Endothelial cell of umbilical vein (primary cell): ENCODE results near the gene PLEKHG3.

ENCODE experiments used
- EZH2 ChIP-seq: IDR thresholded peaks from 2 replicates; pipeline ENCODE4 v1.6.1; 2012; ENCODE audit warnings: borderline replicate concordance, low read depth, mild to moderate bottlenecking, moderate library complexity, low read length, inconsistent platforms; ENCODE audit not compliant: severe bottlenecking
- GATA2 ChIP-seq: IDR thresholded peaks from 2 replicates; pipeline ENCODE4 v1.7.0; 2011; ENCODE audit warnings: low read depth, mild to moderate bottlenecking, moderate library complexity, mixed read lengths, low read length; ENCODE audit not compliant: insufficient read length, insufficient read depth
- POLR2A ChIP-seq: IDR thresholded peaks from 2 replicates; pipeline ENCODE4 v1.6.1; 2012; ENCODE audit warnings: low read depth, mild to moderate bottlenecking, control low read depth, low read length
- POLR2AphosphoS5 ChIP-seq: IDR thresholded peaks from 2 replicates; pipeline ENCODE4 v1.6.1; 2012; ENCODE audit warnings: low read depth, mild to moderate bottlenecking, control low read depth, low read length, moderate library complexity; ENCODE audit not compliant: insufficient read depth
- TF ChIP-seq, protein P1 (sequence below), 2 donors: IDR thresholded peaks; 1 replicate in 1 of 2; 2 replicates in 1 of 2; pipeline ENCODE4 v1.5.1; 2011; ENCODE audit warnings: low read length in 2 of 2, mild to moderate bottlenecking in 2 of 2, moderate library complexity in 2 of 2, control low read depth in 1 of 2, inconsistent platforms in 1 of 2, low read depth in 1 of 2; ENCODE audit not compliant: insufficient read depth in 1 of 2; ENCODE audit errors: extremely low read depth in 1 of 2
- TF ChIP-seq, protein P2 (sequence below): IDR thresholded peaks from 2 replicates; pipeline ENCODE4 v1.6.1; 2011; ENCODE audit not compliant: insufficient read depth, insufficient read length

DNA sequence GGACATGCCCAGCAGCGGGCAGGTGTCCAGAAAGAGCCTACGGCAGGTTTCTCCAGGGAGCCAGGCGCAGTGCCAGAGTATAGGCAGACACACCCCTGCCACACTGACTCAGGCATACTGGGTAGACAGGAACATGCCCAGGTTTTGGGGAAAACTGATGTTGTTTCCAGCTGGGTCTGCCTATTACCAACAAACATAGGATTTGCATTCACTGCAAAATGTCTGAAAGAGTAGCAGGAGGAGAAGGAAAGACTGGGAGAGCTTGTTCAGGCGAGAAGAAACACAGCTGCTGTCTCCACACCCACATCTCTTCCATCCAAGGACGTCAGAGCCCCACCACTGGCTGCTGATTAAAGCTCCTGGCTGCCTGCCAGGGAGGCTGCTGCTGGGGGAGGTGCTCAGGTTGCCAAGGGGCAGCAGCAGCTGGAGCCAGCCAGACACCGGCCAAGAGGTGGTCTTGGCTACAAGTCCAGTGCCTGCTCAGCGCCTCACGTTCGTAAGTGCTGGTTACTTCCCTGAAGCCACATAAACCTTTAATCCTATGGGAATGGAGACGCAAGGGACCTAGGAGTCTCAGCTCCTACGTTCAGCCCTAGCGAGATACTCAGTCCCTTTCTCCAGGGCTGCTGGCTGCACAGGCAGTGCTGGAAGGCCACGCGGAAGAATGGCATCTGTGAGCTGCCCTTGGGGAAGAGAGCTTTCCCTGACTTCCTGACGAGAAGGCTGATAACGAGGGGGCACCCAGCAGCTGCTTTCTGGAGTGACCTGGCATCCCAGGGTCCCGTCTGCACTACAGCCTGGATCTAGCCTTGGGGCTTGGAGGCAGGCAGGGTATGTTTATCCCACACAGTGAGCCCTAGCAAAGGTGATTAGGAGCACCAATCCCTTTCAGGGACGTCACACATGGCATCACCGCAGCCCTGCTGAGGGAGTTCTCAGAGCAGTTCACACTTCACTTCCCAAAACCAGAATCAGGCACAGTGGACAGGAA, 58.1 kb downstream of the PLEKHG3 start:
- TF ChIP-seq, protein P1, sequence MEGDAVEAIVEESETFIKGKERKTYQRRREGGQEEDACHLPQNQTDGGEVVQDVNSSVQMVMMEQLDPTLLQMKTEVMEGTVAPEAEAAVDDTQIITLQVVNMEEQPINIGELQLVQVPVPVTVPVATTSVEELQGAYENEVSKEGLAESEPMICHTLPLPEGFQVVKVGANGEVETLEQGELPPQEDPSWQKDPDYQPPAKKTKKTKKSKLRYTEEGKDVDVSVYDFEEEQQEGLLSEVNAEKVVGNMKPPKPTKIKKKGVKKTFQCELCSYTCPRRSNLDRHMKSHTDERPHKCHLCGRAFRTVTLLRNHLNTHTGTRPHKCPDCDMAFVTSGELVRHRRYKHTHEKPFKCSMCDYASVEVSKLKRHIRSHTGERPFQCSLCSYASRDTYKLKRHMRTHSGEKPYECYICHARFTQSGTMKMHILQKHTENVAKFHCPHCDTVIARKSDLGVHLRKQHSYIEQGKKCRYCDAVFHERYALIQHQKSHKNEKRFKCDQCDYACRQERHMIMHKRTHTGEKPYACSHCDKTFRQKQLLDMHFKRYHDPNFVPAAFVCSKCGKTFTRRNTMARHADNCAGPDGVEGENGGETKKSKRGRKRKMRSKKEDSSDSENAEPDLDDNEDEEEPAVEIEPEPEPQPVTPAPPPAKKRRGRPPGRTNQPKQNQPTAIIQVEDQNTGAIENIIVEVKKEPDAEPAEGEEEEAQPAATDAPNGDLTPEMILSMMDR (IDR thresholded peaks at IDR 0.05; ENCODE audit: extremely low read depth in 1 of 2, insufficient read depth in 1 of 2, low read depth in 1 of 2, low read length in 2 of 2), result no peak
- peak; percentile 28 for TF ChIP-seq POLR2A
- TF ChIP-seq, protein P2, sequence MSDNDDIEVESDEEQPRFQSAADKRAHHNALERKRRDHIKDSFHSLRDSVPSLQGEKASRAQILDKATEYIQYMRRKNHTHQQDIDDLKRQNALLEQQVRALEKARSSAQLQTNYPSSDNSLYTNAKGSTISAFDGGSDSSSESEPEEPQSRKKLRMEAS, result no peak
- no peak for TF ChIP-seq EZH2
- TF ChIP-seq POLR2AphosphoS5, result no peak
- no peak for TF ChIP-seq GATA2
